NB4 (cell line): ENCODE results near the gene SH3RF2.

Experiments used
- CTCF ChIP-seq: IDR thresholded peaks from one replicate; pipeline ENCODE4 v1.5.1; 2012; ENCODE audit warnings: low read depth, low read length
- MAX ChIP-seq: IDR thresholded peaks from 2 replicates; pipeline ENCODE4 v1.6.1; 2011; ENCODE audit warnings: low read depth, low read length
- MYC ChIP-seq: IDR thresholded peaks from 2 replicates; pipeline ENCODE4 v1.6.1; 2011; ENCODE audit warnings: low read depth, low read length
- POLR2A ChIP-seq: IDR thresholded peaks from 2 replicates; pipeline ENCODE4 v1.6.1; 2011; ENCODE audit warnings: mild to moderate bottlenecking; ENCODE audit not compliant: insufficient read length; ENCODE audit errors: extremely low read depth

GRCh38 chr5:145902421-145902820, 34.0 kb upstream of the SH3RF2 start:
- TF ChIP-seq CTCF: no peak
- TF ChIP-seq POLR2A: no peak
- no peak for TF ChIP-seq MAX
- TF ChIP-seq MYC: no peak
